GM19023 (cell line): Measurements from ENCODE around the gene AP5M1.
"Not testable (repeated sequence)": the region's sequence is repeated elsewhere in the genome, so short reads cannot be mapped to it uniquely, and the experiment has no call there.

Experiments used
- ATAC-seq: cut with Tn5 transposase; IDR thresholded peaks from one replicate; pipeline ENCODE4 v1.9.1; 2021; ENCODE audit warnings: mild to moderate bottlenecking, moderate library complexity; ENCODE audit not compliant: unreplicated experiment

Gene AP5M1

GRCh38 chr14:57268161-57269069 lies at the start of gene AP5M1, which contains the start of gene EXOC5:
AP5M1 (plus strand) TSS chr14:57268971; CDS start chr14:57269315, 344 bp downstream.
EXOC5 (minus strand) TSS chr14:57268905; CDS start chr14:57268648, 257 bp downstream.
- peak; percentile 91 for ATAC-seq

GRCh38 chr14:57221931-57222330 lies 46.8 kb upstream of the AP5M1 start:
- ATAC-seq: no peak

GRCh38 chr14:57227083-57227482 lies 41.7 kb upstream of the AP5M1 start:
- ATAC-seq: no peak

GRCh38 chr14:57228320-57228719 lies 40.5 kb upstream of the AP5M1 start:
- not testable (repeated sequence) for ATAC-seq

- no peak for ATAC-seq
Measured at GRCh38 chr14:57232006-57232405, 36.8 kb upstream of the AP5M1 start.

- not testable (repeated sequence) for ATAC-seq
Measured at GRCh38 chr14:57240115-57240514, 28.7 kb upstream of the AP5M1 start.

GRCh38 chr14:57243320-57243719 lies 25.5 kb upstream of the AP5M1 start:
- ATAC-seq: no peak

GRCh38 chr14:57244106-57244505 lies 24.7 kb upstream of the AP5M1 start:
- no peak for ATAC-seq

GRCh38 chr14:57245941-57246340 lies 22.8 kb upstream of the AP5M1 start:
- no peak for ATAC-seq

- no peak for ATAC-seq
Measured at GRCh38 chr14:57246933-57247657, 21.7 kb upstream of the AP5M1 start.

GRCh38 chr14:57254884-57255283 lies 13.9 kb upstream of the AP5M1 start:
- ATAC-seq: peak; percentile 70

GRCh38 chr14:57258221-57258620 lies 10.6 kb upstream of the AP5M1 start:
- ATAC-seq: not testable (repeated sequence)

- no peak for ATAC-seq
Measured at GRCh38 chr14:57259672-57260071, 9.1 kb upstream of the AP5M1 start.

- no peak for ATAC-seq
Measured at GRCh38 chr14:57261604-57262003, 7.2 kb upstream of the AP5M1 start.

GRCh38 chr14:57262117-57262516 lies 6.7 kb upstream of the AP5M1 start:
- ATAC-seq: no peak

- no peak for ATAC-seq
Measured at GRCh38 chr14:57266065-57266464, 2.7 kb upstream of the AP5M1 start.

- no peak for ATAC-seq
Measured at GRCh38 chr14:57273236-57273635, 4.5 kb downstream of the AP5M1 start.

- ATAC-seq: no peak
Measured at GRCh38 chr14:57274551-57274950, 5.8 kb downstream of the AP5M1 start.

- no peak for ATAC-seq
Measured at GRCh38 chr14:57275023-57275664, 6.4 kb downstream of the AP5M1 start.

- ATAC-seq: no peak
Measured at GRCh38 chr14:57277062-57277461, 8.3 kb downstream of the AP5M1 start.

GRCh38 chr14:57287745-57288144 lies 19.0 kb downstream of the AP5M1 start:
- ATAC-seq: no peak
